Subcutaneous abdominal adipose tissue (tissue), 5 donors: Measurements from ENCODE around the gene COL21A1.

Source experiments
- H3K27ac ChIP-seq: one replicate; pipeline ENCODE4 v1.7.0; 2013; ENCODE audit warnings: low read depth, mild to moderate bottlenecking, inconsistent platforms, low read length, moderate library complexity
- H3K27me3 ChIP-seq, 5 donors: one replicate each; pipeline ENCODE4 v1.7.0; 2013; ENCODE audit warnings: low read length in 5 of 5, inconsistent platforms in 1 of 5; ENCODE audit not compliant: control insufficient read depth in 5 of 5, insufficient read depth in 4 of 5
- H3K36me3 ChIP-seq, 5 donors: one replicate each; pipeline ENCODE4 v1.7.0; 2013; ENCODE audit warnings: low read length in 5 of 5; ENCODE audit not compliant: control insufficient read depth in 5 of 5, insufficient read depth in 5 of 5
- H3K4me1 ChIP-seq, 5 donors: one replicate each; pipeline ENCODE4 v1.7.0; 2013; ENCODE audit warnings: low read length in 5 of 5, mild to moderate bottlenecking in 3 of 5, moderate library complexity in 1 of 5; ENCODE audit not compliant: control insufficient read depth in 5 of 5, insufficient read depth in 5 of 5
- H3K4me3 ChIP-seq, 5 donors: one replicate each; pipeline ENCODE4 v1.7.0; 2013; ENCODE audit warnings: low read length in 5 of 5, low read depth in 1 of 5
- H3K9ac ChIP-seq, 5 donors: one replicate each; pipeline ENCODE4 v1.7.0; 2013; ENCODE audit warnings: low read length in 5 of 5, mild to moderate bottlenecking in 4 of 5, moderate library complexity in 3 of 5
- H3K9me3 ChIP-seq, 5 donors: one replicate each; pipeline ENCODE4 v1.7.0; 2013; ENCODE audit warnings: low read length in 5 of 5; ENCODE audit not compliant: control insufficient read depth in 5 of 5
- donor health status: healthy.
- donor health status: healthy.
- donor health status: healthy.
- donor health status: healthy.
- donor health status: healthy.

COL21A1 gene

DNA sequence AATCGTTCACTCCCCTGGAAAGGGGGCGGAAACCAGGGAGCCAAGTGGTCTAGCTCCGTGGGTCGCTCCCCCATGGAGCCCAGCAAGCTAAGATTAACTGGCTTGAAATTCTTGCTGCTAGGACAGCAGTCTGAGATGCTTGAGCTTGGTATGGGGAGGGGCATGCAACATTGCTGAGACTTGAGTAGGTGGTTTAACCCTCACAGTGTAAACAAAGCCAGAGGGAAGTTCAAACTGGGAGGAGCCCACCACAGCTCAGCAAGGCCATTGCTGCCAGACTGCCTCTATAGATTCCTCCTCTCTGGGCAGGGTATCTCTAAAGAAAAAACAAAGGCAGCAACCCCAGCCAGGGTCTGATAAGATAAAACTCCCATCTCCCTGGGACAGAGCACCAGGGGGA is 43.2 kb downstream of the COL21A1 start:
- Histone ChIP-seq H3K27ac (no peak overlapping the region), H3K4me1 (no peaks in the 10 kb centered on the region), H3K4me3 (no peak overlapping the region), H3K9me3 (peaks cover 0 to 3% (median 0%) of the 10 kb centered on the region in 5 donors), H3K36me3 (no peaks in the 10 kb centered on the region), H3K27me3 (no peaks in the 10 kb centered on the region), H3K9ac (no peak overlapping the region)

DNA sequence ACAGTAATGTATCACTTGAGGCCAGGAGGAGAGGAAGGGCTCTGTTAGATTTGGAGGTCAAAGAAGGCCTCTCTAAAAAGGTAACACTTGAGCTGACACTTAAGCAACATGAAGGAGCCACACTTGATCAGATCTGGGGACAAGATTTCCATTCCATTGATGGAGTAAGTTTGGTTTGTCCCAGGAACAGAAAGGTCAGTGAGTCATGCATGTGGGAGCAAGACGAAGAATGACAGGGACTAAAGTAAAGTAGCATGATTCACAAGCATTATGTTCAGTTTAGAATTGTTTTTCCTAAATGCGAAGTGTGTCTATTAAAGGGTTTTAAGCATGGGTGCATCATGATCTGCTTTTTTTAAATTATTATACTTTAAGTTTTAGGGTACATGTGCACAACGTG is 47.4 kb downstream of the COL21A1 start:
- Histone ChIP-seq H3K9ac (no peak overlapping the region), H3K27me3 (no peaks in the 10 kb centered on the region), H3K4me1 (no peaks in the 10 kb centered on the region), H3K36me3 (no peaks in the 10 kb centered on the region), H3K27ac (no peak overlapping the region), H3K9me3 (peaks cover 0 to 5% (median 0%) of the 10 kb centered on the region in 5 donors), H3K4me3 (no peak overlapping the region)

DNA sequence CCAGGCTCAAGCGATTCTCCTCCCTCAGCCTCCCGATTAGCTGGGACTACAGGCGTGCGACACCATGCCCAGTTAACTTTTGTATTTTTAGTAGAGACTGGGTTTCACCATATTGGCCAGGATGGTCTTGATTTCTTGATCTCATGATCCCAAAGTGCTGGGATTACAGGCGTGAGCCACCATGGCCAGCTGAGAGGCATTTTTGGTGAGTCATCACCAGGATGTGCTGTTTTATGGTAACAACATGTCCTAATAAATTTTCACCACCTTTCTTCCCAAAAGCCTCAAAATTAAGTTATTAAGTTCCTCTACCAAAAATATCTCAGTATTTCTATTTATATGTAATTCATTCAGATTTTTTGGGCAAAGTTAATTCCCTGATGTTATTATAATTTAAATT is 53.5 kb downstream of the COL21A1 start:
- Histone ChIP-seq H3K9ac (no peak overlapping the region), H3K4me1 (no peaks in the 10 kb centered on the region), H3K9me3 (peaks cover 0 to 5% (median 0%) of the 10 kb centered on the region in 5 donors), H3K27ac (no peak overlapping the region), H3K27me3 (no peaks in the 10 kb centered on the region), H3K36me3 (no peaks in the 10 kb centered on the region), H3K4me3 (no peak overlapping the region)

DNA sequence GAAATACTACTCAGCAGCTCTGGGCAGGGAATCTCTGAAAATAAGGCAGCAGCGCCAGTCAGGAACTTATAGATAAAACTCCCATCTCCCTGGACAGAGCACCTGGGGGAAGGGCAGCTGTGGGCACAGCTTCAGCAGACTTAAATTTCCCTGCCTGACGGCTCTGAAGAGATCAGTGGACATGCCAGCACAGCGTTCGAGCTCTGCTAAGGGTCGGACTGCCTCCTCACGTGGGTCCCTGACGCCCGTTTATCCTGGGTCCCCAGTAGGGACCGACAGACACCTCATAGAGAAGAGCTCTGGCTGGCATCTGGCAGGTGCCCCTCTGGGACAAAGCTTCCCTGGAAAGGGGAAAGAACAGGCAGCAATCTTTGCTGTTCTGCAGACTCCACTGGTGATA is 59.0 kb downstream of the COL21A1 start:
- no peaks in the 10 kb centered on the region for H3K36me3 ChIP-seq
- peaks cover 0 to 3% (median 0%) of the 10 kb centered on the region in 5 donors for H3K9me3 ChIP-seq
- H3K27me3 ChIP-seq: no peaks in the 10 kb centered on the region
- H3K27ac ChIP-seq: no peak overlapping the region
- H3K4me1 ChIP-seq: no peaks in the 10 kb centered on the region
- no peak overlapping the region for H3K9ac ChIP-seq
- no peak overlapping the region for H3K4me3 ChIP-seq

DNA sequence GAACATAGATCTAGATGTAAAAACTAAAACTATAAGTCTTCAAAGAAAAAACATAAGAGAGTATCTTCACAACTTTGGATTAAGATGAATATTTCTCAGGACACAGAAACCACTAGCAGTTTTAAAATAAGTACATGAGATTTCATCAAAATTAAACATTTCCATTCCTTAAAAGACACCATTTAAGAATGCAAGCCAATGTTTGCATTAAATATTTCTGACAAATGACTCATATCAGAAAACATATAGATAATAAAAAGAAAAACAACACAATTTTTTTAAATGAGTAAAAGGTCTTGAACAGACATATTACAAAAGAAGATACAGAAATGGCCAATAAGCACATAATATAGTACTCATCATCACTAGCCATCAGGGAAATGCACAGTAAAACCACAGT is 59.7 kb downstream of the COL21A1 start:
- Histone ChIP-seq H3K9me3 (peaks cover 0 to 2% (median 0%) of the 10 kb centered on the region in 5 donors), H3K4me3 (no peak overlapping the region), H3K27ac (no peak overlapping the region), H3K4me1 (no peaks in the 10 kb centered on the region), H3K9ac (no peak overlapping the region), H3K36me3 (no peaks in the 10 kb centered on the region), H3K27me3 (no peaks in the 10 kb centered on the region)

DNA sequence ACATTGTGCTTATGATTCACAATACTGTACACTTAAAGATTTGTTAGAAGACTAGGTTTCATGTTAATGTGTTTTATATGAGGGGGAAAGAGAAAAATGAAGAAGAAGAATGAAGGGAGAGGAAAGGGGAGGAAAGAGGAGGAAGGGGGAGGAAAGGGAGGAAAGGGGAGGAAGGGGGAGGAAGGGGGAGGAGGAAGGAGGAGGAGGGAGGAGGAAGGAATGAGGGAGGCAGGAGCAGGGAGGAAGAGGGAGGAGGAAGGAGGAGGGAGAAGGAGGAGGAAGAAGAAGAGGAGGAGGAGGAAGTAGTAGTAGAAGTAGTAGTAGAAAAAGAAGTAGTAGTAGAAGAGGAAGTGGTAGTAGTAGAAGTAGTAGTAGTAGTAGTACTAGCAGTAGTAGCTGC is 70.6 kb downstream of the COL21A1 start:
- H3K9me3 ChIP-seq: peaks cover 8 to 25% (median 24%) of the 10 kb centered on the region in 5 donors
- no peaks in the 10 kb centered on the region for H3K27me3 ChIP-seq
- H3K4me3 ChIP-seq: no peak overlapping the region
- H3K4me1 ChIP-seq: no peaks in the 10 kb centered on the region
- H3K36me3 ChIP-seq: no peaks in the 10 kb centered on the region
- no peak overlapping the region for H3K27ac ChIP-seq
- no peak overlapping the region for H3K9ac ChIP-seq

DNA sequence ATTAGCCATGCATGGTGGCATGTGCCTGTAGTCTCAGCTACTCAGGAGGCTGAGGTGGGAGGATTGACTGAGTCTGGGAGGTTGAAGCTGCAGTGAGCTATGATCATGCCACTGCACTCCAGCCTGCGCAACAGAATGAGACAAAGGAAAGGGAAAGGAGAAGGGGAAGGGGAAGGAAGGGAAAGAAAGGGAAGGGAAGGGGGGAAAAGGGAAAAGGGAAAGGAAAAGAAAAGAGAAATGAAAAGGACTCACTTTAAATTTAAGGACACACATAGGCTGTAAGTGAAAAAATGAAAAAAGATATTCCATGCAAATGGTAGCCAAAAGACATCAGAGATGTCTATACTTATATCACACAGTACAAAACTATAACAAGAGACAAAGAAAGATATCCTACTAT is 74.2 kb downstream of the COL21A1 start:
- peak overlapping the region in 2 of 5 donors; percentile 0 to 28 for H3K4me3 ChIP-seq
- no peaks in the 10 kb centered on the region for H3K4me1 ChIP-seq
- H3K36me3 ChIP-seq: no peaks in the 10 kb centered on the region
- H3K9me3 ChIP-seq: peaks cover 8 to 33% (median 26%) of the 10 kb centered on the region in 5 donors
- no peak overlapping the region for H3K9ac ChIP-seq
- no peak overlapping the region for H3K27ac ChIP-seq
- H3K27me3 ChIP-seq: no peaks in the 10 kb centered on the region

DNA sequence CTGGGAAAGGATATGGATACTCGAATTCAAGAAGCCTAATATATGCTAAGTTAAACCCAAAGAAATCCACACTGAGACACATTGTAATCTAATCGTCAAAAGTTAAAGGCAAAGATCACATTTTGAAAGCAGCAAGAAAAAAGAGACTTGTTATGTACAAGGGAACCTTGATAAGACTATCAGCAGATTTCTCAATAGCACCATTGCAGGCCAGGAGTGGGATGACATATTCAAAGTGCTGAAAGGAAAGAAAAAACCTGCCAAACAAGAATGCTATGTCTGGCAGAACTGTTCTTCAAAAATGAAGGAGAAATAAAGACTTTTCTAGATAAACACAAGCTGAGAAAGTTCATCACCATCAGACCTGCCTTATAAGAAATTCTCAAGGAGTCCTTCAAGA is 75.2 kb downstream of the COL21A1 start:
- Histone ChIP-seq H3K4me3 (no peak overlapping the region), H3K9me3 (peaks cover 8 to 33% (median 26%) of the 10 kb centered on the region in 5 donors), H3K4me1 (no peaks in the 10 kb centered on the region)

DNA sequence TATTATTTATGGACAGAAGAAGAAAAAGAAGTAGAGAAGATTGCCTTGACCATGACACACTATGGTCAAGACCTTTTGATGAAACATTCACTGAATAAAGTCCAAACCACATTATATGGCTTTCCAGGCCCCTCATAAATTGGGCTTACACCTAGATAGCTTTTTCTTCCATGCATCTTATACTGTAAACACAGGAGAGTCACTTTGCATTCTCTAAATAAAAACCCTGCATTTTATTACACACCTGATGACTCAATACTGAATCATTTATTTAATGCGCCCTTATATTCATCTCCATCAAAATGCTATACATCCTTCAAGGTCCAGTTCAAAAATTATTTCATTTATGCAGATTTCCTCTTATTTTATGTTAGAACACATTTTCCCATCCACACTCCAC is 78.0 kb downstream of the COL21A1 start:
- Histone ChIP-seq H3K27ac (no peak overlapping the region), H3K9ac (no peak overlapping the region), H3K36me3 (no peaks in the 10 kb centered on the region), H3K4me1 (no peaks in the 10 kb centered on the region), H3K4me3 (no peak overlapping the region), H3K27me3 (no peaks in the 10 kb centered on the region), H3K9me3 (peaks cover 8 to 24% (median 21%) of the 10 kb centered on the region in 5 donors)

More for the DNA sequence above, 75.2 kb downstream of the COL21A1 start:
- Histone ChIP-seq H3K36me3 (no peaks in the 10 kb centered on the region), H3K9ac (no peak overlapping the region), H3K27me3 (no peaks in the 10 kb centered on the region), H3K27ac (no peak overlapping the region)

DNA sequence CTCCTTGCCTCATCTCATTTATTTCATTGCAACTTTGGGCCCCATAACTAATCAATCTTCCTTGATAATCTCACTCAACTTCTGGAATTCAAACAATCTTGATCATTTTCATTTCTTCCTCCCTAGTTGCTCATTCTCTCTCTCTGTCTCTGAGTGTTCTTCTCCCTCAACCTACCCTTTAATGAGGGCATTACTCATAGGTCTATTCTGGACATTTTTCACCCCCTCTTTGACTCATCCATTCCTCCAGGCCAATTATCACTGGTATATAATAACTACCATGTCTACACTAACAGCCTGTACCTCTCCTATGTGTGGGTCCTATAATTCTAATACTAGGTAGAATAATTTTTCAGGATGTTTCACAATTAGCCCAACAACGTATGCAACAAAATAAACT is 78.8 kb downstream of the COL21A1 start:
- Histone ChIP-seq H3K4me1 (no peaks in the 10 kb centered on the region), H3K27ac (no peak overlapping the region), H3K4me3 (no peak overlapping the region), H3K9me3 (peaks cover 8 to 22% (median 19%) of the 10 kb centered on the region in 5 donors), H3K9ac (no peak overlapping the region), H3K27me3 (no peaks in the 10 kb centered on the region), H3K36me3 (no peaks in the 10 kb centered on the region)

DNA sequence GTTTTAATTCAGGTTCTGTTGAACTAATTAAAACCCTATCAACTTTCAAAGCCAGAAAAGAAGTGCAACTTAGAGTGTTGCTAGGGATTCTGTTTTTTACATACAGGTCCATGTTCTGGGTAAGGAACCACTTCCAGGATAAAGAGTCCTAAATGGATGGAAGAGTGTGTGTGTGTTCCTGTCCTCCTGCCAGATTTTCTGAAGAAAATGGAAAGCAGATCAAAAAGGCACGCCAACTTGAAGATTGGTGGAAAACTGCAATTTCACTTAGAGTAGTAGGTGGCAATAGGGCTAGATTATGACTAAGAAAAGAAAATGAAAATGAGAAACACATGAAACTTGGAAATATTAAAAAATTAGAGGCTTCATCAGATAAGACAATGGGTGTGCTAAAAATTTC is 85.3 kb downstream of the COL21A1 start:
- Histone ChIP-seq H3K27ac (no peak overlapping the region), H3K9me3 (no peaks in the 10 kb centered on the region), H3K4me3 (no peak overlapping the region), H3K4me1 (no peaks in the 10 kb centered on the region), H3K27me3 (no peaks in the 10 kb centered on the region), H3K9ac (no peak overlapping the region), H3K36me3 (no peaks in the 10 kb centered on the region)
